K562 (cell line): Measurements from ENCODE around the gene RWDD1. TPM values are rescaled to one million over a fixed set of nuclear protein-coding genes. Genes with fewer than 3 reads are reported as not detected.
A peak's percentile ranks its signal among the peaks of the same experiment; 100 is the strongest.

Experiments used
- GTF2E2 ChIP-seq: fragments of 200-800 bp; sonication (Bioruptor generic); IDR thresholded peaks from 2 replicates; pipeline ENCODE4 v1.6.1; 2016; ENCODE audit warnings: missing genetic modification characterization, missing compliant biosample characterization
- HMGN3 ChIP-seq: IDR thresholded peaks from 2 replicates; pipeline ENCODE4 v1.6.1; 2011; ENCODE audit warnings: borderline replicate concordance, low read depth, mild to moderate bottlenecking, mixed read lengths, low read length; ENCODE audit not compliant: insufficient read length; ENCODE audit errors: extremely low read depth
- NKRF ChIP-seq: fragments of 450-650 bp; IDR thresholded peaks from 2 replicates; pipeline ENCODE4 v1.6.1; 2016; ENCODE audit warnings: borderline replicate concordance
- PURB ChIP-seq: sonication (generic); formaldehyde crosslinking; IDR thresholded peaks from 2 replicates; pipeline ENCODE4 v1.9.0; 2021; ENCODE audit warnings: low read depth, mild to moderate bottlenecking, missing genetic modification reagents
- RBFOX2 ChIP-seq: fragments of 200-400 bp; formaldehyde crosslinking; IDR thresholded peaks from 2 replicates; pipeline ENCODE4 v1.6.1; 2017; ENCODE audit warnings: low read depth, mild to moderate bottlenecking, low read length, moderate library complexity
- ZBTB26 ChIP-seq: fragments of 450-650 bp; formaldehyde crosslinking; IDR thresholded peaks from 2 replicates; pipeline ENCODE4 v1.4.0; 2022; ENCODE audit warnings: missing genetic modification characterization
- ZBTB40 ChIP-seq, 2 experiments: fragments of 450-650 bp in 1 of 2; sonication (generic) in 1 of 2; formaldehyde crosslinking in 1 of 2; IDR thresholded peaks; 2 replicates each; pipeline versions ENCODE4 v1.7.1 to v1.9.0; 2016 to 2022; ENCODE audit warnings: inconsistent platforms in 1 of 2, mild to moderate bottlenecking in 1 of 2, missing genetic modification reagents in 1 of 2
- ZBTB7A ChIP-seq: IDR thresholded peaks from 2 replicates; pipeline ENCODE4 v1.6.1; 2011; ENCODE audit warnings: low read depth, mild to moderate bottlenecking, low read length, moderate library complexity, borderline replicate concordance; ENCODE audit not compliant: control insufficient read depth
- ZNF280B ChIP-seq: fragments of 250-450 bp; sonication (Bioruptor Pico); IDR thresholded peaks from 2 replicates; pipeline ENCODE4 v1.5.1; 2021; ENCODE audit warnings: mild to moderate bottlenecking
- polyA plus RNA-seq, 8 experiments: library from polyadenylated mRNA; depleted of rRNA in 4 of 8; stranded (reverse) in 5 of 8; unstranded in 3 of 8; fragments of >200 nt; fragmentation: Nextera tagmentation in 2 of 8; fragmentation: Illumina TruSeq in 1 of 8; extraction: Ambion mirVana in 2 of 8; extraction: Trizol in 1 of 8; gene quantifications; 2 replicates each; pipeline versions ENCODE4 v1.2.1 to v1.2.3, GENCODE V29; 2011 to 2014; ENCODE audit warnings: inconsistent platforms in 1 of 8, missing spikeins in 1 of 8
- total RNA-seq, 7 experiments: library from RNA; depleted of rRNA in 6 of 7; stranded (reverse); fragments of >200 nt in 6 of 7; fragmentation: Illumina TruSeq in 2 of 7; extraction: Trizol in 2 of 7; gene quantifications; 2 replicates each; pipeline versions ENCODE4 v1.2.1 to v1.2.3, GENCODE V29; 2011 to 2021; ENCODE audit warnings: low replicate concordance in 1 of 7

Gene RWDD1
- total and polyA plus RNA-seq, 9 of the 15 experiments (the other 6 are each of a cell fraction or from before 2014, with no cell fraction given) = 31.9 to 89.8 (median 48.7) TPM

GRCh38 chr6:116571683-116572000, 338 bp downstream of the RWDD1 start (continued):
- TF ChIP-seq ZNF280B (CRISPR knock-in tag) = no peak
- TF ChIP-seq ZBTB26 = no peak
- TF ChIP-seq NKRF = peak; percentile 8; the same call in 1 of the 2 replicates
- TF ChIP-seq ZBTB7A = 0 out of 2 replicates have a peak, but pooled peaks have one; percentile 13
- peak; percentile 3 for TF ChIP-seq HMGN3
- TF ChIP-seq RBFOX2 = peak; percentile 41; the same call in 1 of the 2 replicates
- TF ChIP-seq PURB (CRISPR knock-in tag) = no peak
- peak; percentile 7; the same call in 1 of the 2 replicates for TF ChIP-seq ZBTB40 (IDR thresholded peaks at IDR 0.05)
- TF ChIP-seq ZBTB40 (CRISPR knock-in tag; IDR thresholded peaks at IDR 0.05) = no peak
- TF ChIP-seq GTF2E2 (tag) = no peak
